C4-2B (cell line): ENCODE results near the gene ALOX5.
"Not testable (repeated sequence)": the region's sequence is repeated elsewhere in the genome, so short reads cannot be mapped to it uniquely, and the experiment has no call there.

Experiments used
- ZFX ChIP-seq: fragments of 450-650 bp; IDR thresholded peaks from 2 replicates; pipeline ENCODE4 v1.6.1; 2017
- TF ChIP-seq, protein P1 (sequence below): fragments of 450-650 bp; conservative IDR thresholded peaks from 2 replicates; pipeline ENCODE4 v1.5.1; 2017; ENCODE audit warnings: mild to moderate bottlenecking

- TF ChIP-seq, protein P1, sequence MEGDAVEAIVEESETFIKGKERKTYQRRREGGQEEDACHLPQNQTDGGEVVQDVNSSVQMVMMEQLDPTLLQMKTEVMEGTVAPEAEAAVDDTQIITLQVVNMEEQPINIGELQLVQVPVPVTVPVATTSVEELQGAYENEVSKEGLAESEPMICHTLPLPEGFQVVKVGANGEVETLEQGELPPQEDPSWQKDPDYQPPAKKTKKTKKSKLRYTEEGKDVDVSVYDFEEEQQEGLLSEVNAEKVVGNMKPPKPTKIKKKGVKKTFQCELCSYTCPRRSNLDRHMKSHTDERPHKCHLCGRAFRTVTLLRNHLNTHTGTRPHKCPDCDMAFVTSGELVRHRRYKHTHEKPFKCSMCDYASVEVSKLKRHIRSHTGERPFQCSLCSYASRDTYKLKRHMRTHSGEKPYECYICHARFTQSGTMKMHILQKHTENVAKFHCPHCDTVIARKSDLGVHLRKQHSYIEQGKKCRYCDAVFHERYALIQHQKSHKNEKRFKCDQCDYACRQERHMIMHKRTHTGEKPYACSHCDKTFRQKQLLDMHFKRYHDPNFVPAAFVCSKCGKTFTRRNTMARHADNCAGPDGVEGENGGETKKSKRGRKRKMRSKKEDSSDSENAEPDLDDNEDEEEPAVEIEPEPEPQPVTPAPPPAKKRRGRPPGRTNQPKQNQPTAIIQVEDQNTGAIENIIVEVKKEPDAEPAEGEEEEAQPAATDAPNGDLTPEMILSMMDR: not testable (repeated sequence)
- not testable (repeated sequence) for TF ChIP-seq ZFX
These were observed 17.6 kb downstream of the ALOX5 start for GRCh38 chr10:45391636-45392035.
